ENCODE results near the gene REG1A. TPM values are rescaled to one million over a fixed set of nuclear protein-coding genes. Genes with fewer than 3 reads are reported as not detected.

Gene REG1A
- not detected for polyA plus RNA-seq (ENCODE audit: insufficient read length)

- DNase-seq = no peak
Observed at GRCh38 chr2:79120194-79120713, at the start of gene REG1A. REG1A (plus strand) TSS chr2:79120488; CDS start chr2:79120862, 374 bp downstream.

- no peak for DNase-seq
Observed at GRCh38 chr2:79071078-79071477, 49.2 kb upstream of the REG1A start.

- DNase-seq = no peak
Observed at GRCh38 chr2:79082987-79083386, 37.3 kb upstream of the REG1A start.

- no peak for DNase-seq
Observed at GRCh38 chr2:79083597-79084251, 36.6 kb upstream of the REG1A start.

GRCh38 chr2:79084495-79085135 lies 35.7 kb upstream of the REG1A start:
- no peak for DNase-seq

- DNase-seq = no peak
Observed at GRCh38 chr2:79085382-79085781, 34.9 kb upstream of the REG1A start.

- DNase-seq = no peak
Observed at GRCh38 chr2:79086255-79086654, 34.0 kb upstream of the REG1A start.

GRCh38 chr2:79087785-79088364 lies 32.4 kb upstream of the REG1A start, which contains the start of gene REG1B:
REG1B (minus strand) TSS chr2:79087993; CDS start chr2:79087612, 381 bp downstream.
- no peak for DNase-seq

- DNase-seq = no peak
Observed at GRCh38 chr2:79090693-79091092, 29.6 kb upstream of the REG1A start.

GRCh38 chr2:79097843-79098242 lies 22.4 kb upstream of the REG1A start:
- no peak for DNase-seq

- DNase-seq = no peak
Observed at GRCh38 chr2:79099140-79099686, 21.1 kb upstream of the REG1A start.

- DNase-seq = no peak
Observed at GRCh38 chr2:79100285-79100684, 20.0 kb upstream of the REG1A start.

GRCh38 chr2:79101024-79101423 lies 19.3 kb upstream of the REG1A start:
- DNase-seq = no peak

GRCh38 chr2:79103214-79103613 lies 17.1 kb upstream of the REG1A start:
- no peak for DNase-seq

- no peak for DNase-seq
Observed at GRCh38 chr2:79105259-79105658, 15.0 kb upstream of the REG1A start.

- DNase-seq = no peak
Observed at GRCh38 chr2:79112269-79112668, 8.0 kb upstream of the REG1A start.

GRCh38 chr2:79114797-79115494 lies 5.3 kb upstream of the REG1A start:
- DNase-seq = no peak

GRCh38 chr2:79116997-79117928 lies 3.0 kb upstream of the REG1A start:
- DNase-seq = no peak

GRCh38 chr2:79122676-79123075 lies 2.4 kb downstream of the REG1A start:
- no peak for DNase-seq

GRCh38 chr2:79124907-79125720 lies 4.8 kb downstream of the REG1A start:
- no peak for DNase-seq

GRCh38 chr2:79125721-79125985 lies 5.4 kb downstream of the REG1A start:
- no peak for DNase-seq

Measured in hindlimb muscle (tissue), 1 donor.